HG02884 (cell line): ENCODE data around the gene RASAL2.

Experiments used
- ATAC-seq: cut with Tn5 transposase; IDR thresholded peaks from one replicate; pipeline ENCODE4 v1.9.1; 2021; ENCODE audit warnings: mild to moderate bottlenecking, moderate library complexity; ENCODE audit not compliant: unreplicated experiment

The RASAL2 gene

DNA sequence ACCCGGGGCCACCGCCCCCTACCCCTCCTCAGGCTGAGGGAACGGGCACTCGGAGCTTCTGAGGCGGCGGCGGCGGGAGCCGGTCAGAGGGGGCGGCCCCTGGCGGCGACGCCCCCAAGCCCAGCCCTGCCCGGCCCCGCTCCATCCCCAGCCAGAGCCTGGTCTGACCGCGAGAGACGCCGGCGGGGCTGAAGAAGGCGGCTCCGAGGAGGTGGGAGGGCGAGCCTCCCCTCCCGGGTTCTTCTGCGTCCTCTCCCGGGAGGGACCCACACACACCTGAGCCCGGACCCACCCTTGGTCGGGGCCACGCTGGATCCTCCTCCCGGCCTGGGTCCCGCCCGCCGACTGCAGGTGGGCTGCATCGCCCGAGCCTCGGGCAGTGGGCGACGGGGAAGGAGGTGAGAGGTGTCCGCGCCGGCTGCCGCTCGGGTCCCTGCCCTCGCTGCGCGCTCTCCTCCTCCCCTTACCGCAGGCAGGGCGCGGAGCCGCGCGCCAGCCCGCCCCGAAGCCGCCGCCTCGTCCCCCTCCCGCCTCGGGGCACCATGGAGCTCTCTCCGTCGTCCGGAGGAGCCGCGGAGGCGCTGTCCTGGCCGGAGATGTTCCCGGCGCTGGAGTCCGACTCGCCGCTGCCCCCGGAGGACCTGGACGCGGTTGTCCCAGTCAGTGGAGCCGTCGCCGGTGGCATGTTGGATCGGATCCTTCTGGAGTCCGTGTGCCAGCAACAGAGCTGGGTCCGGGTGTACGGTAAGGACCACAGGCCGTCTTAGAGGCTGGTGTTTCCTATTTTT lies at the start of gene RASAL2:
Gene RASAL2 (plus strand): TSS at position 154 of the 788 bp plus-strand sequence. CDS start 389 bp downstream, at position 543.
- ATAC-seq = peak; percentile 39

DNA sequence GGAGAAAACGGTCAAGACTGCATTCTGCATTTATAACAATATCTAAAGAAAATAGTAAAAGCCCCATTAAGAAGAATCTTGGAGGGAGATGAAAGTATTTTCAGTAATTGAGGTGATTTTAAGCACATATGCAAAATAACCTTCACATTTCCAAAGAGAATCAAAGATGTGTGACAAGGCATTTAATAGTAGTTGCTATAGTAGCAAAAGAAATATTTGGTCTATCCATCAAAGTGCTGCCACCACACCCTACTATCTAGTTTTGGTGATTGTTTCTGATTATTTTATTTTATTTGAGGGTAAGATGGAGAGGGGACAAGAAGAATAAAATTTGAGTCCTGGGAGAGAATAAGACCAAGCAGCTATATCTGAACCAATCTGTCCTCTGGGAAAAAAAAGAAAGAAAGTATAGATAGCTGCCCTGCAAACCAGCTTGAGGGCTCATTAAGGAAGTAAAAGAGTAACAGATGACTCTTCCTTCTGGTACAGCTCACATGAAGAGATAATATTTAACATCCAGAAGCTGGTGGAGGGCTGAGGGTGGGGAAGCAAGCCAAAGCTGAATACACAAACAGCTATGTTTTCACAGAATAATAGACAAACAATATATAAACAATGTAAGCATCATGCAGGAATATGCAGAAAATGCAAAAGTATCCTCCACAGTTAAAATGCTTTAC lies 47.2 kb upstream of the RASAL2 start:
- no peak for ATAC-seq

DNA sequence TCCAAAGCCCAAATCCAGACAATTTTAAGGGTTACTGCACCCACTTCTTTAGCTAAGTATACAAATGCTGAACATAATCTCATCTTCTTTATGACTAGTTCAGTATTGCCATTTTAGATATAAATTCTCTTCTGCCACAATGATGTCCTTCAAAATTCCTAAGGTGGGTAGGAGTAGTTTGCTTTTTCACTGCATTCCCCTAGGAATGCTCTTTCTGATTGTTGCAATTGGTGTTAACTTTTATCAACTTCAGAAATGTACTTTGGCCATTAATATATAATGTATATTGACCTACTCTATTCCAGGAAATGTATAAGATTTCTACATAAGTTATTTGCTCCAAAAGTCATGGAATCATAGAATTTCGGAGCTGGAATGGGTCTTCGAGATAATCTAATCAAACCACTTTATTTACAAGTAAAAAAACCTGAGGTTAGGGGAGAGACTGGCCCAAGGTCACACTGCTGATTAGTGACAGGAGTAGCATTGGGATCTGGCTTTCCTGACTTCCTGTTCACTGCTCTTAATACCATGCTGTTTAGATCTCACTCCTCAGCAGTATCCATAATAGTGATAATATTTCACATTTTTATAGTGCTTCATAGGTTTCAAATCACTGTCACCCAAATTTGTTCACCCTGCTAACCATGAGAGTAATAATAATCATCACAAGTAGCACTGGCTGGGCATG lies 46.4 kb upstream of the RASAL2 start:
- ATAC-seq = no peak

DNA sequence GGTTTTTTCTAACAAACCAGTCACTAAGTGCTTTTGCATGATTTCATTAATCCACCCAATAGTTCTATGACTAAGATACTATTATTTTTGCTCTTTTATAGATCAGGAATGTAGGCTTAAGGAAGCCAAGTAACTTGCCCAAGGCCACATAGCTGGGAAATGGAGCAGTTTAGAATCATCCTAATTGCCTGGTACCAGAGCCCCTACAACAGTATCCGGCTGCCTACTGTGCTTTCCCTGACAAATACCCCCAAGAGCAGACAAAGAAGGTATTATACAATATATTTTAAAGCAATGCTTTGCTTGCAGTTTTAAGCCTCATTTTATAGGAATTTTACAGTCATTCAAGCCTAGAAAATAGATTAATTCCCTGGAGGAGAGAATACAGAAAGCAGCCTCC lies 45.5 kb upstream of the RASAL2 start:
- no peak for ATAC-seq

DNA sequence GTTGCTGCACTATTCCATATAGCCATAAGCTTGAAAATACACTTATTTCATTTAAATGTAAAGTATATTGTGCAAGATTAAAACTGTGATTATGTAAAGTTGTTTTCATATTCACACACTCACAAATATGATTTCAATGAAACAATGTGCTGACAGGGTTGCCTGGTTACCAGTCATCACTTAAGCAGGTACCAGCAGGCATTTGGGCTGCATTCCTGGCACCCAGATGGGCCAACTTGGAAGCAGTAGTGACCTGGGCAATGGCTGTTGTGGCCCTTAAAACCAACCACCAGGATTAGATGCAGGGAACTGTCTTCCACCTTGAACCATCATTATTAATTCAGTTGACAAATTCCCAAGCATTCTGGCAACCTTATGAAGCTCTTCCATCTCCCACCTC lies 45.0 kb upstream of the RASAL2 start:
- no peak for ATAC-seq

DNA sequence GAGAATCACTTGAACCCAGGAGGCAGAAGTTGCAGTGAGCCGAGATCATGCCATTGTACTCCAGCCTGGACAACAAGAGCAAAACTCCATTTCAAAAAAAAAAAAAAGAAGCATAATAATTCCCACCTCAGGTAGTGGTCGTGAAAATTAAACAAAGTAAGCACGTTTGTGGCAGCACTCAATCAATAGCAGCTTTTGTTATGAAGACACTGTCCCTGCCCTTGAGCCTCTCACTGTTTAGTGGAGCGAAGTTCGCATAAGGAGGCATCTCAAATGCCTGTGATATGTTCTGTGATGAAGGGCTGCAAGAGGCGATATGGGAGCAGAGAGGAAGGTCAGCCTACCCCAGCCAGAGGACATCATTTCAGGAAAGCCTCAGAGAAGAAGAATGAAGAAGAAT lies 43.8 kb upstream of the RASAL2 start:
- ATAC-seq = no peak

DNA sequence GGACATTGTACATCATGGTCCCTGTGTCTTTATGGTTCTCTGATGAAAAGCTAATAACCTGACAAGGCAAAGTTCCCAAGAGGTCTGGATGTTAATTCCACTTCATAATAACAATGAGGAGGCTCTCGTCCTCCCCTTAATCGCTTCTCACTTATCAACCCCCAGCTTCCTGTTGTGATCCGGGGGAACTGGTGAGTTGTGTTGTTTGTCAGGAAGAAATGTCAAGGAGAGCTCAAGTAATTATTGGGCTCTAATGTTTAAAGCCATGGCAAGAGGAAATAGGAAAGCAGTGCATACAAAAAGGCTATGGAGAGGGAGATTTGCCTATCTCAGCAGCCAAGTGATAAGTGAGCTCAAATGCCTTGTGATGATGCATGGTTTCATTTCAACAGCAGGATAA lies 42.8 kb upstream of the RASAL2 start:
- ATAC-seq = no peak

DNA sequence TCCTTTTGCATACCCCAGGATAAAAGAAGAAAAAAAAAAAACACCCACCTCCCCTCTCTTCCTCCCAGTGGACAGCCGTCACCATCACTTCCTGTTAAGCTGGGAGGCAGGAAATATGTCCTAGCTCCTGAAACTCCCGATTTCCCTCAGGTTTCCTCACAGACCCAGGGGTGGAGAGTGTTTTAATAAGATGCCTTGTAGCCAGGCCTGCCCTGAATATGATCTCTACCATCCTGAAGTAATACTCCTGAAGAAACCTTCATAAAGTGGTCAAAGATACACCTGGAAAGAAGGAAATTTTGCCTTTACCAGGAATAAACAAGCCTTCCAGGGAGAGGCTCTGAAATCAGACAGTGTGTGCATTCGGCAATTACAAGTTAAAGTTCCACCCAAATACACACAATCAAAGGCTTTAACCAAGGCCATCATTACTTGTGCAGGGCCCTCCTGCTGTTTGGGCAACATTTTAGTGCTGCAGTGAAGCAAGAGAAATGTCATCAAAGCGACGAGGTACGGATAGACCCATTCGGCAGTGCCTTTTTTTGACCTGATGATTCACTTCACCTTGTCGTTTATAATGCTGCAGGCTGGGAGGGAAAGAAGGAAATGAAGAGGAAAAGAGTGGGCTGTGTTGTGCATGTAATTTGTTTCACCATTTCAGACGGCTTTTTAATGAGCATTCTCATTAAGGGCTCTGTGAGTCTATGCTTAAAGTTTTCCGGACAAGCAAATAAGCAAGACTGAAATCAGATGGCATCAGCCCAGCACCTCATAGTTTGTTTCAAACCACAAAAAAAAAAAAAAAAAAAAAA lies 41.0 kb upstream of the RASAL2 start:
- ATAC-seq = no peak

DNA sequence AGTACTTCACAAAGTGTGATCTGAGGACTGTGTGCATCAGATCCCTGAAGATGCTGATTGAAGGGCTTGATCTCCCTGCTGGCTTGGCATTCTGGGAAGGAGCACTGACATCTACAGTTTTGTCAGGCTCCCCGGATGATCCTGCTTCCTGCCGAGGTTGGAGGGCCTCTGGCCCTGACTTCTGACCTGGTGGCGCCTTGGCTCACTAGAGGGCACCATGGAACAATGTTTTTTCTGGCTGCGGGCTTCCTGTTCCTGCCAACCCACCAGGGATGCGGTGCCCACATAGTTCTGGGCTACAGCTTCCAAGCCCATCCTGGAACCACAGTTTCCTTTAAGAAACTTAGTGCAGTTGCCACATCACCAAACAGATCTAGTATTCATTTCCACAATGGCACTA lies 38.8 kb upstream of the RASAL2 start:
- no peak for ATAC-seq

DNA sequence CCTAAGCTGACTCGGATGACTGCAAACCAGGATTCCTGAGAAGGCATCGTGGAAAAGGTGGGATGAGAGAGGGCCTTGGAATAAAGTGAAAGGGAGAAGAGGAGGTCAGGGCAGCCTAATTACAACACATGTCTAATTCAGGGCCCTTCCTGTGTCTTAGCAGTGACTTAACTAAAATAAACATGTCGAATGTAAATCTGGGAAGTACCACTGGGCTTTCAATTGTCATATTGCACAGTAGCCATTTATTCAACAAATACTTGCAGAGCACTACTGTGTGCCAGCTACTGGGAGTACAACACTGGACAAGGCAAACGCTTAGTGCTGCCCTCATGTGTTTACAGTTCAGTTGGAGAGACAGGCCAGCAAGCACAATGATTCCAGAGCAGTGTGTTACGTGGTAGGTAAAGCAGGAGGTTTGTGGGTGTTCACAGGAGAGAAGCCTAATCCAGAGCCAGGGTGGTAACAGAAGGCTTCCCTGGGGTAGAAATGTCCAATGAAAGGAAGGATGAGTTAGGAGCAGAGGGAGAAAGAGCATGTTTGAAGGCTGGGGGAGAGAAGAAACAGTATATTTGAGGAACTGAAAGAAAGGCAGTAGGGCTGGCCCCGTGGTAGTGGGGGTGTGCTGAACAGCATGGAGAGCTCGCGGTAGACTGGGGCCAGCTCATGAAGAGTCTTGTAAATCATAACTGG lies 38.0 kb upstream of the RASAL2 start:
- peak; percentile 92 for ATAC-seq

DNA sequence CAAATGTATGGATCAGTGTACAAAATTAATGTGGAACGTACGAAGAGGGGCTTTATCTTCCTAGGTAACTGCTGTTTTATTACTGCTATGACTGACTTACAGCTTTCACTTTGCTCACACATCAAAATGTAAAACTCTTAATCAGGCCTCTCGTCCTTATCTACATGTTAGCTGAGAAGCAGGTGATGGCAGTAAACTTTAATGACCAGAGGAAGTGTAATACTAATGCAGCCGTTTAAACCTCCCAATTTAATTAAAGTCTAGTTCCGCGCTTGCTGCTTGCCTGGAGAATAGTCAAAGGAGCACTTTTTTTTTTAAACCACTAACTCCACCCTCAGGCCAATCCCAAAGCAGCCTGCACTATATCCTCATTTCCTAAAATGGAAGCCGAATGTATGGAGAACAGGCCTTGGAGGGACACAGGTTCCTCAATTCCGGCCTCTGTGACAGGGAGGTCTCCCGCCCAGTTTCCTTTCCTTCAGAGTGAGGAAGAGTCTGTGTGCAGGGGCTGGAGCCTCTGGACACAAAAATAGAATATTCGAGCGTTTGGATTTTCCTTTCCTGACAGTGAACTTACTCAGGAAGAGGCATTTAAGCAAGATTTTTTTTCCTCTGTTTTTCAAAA lies 36.7 kb upstream of the RASAL2 start:
- ATAC-seq = no peak

DNA sequence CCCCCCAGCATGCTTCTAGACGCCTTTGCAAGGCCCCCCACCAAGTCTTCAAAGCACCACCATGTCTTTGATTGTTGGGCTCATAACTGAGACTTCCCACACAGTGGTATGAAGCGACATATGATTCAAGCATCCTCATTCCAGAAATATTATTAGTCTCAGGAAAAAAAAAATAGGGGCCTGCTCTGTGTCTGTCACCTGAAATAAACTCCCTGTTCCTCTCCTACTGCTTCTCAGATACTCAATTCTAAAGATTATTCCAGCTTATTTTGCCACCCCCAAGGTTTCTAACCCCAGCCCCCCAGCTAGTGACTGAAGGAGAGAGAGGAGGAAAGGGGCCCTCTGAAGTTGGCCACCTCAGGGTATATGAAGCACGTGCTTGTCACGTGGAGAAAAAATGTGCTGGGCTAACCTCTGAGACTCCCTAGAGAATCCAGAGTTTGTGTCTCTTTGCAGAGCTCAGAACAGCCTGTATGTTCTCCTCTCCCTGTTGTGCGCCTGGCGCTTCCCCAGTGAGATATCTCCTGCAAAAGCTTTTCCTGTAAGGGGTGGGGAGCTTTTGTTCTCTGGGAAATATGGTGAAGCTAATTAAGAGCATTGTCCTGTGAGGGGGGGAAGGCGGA lies 35.9 kb upstream of the RASAL2 start:
- no peak for ATAC-seq

DNA sequence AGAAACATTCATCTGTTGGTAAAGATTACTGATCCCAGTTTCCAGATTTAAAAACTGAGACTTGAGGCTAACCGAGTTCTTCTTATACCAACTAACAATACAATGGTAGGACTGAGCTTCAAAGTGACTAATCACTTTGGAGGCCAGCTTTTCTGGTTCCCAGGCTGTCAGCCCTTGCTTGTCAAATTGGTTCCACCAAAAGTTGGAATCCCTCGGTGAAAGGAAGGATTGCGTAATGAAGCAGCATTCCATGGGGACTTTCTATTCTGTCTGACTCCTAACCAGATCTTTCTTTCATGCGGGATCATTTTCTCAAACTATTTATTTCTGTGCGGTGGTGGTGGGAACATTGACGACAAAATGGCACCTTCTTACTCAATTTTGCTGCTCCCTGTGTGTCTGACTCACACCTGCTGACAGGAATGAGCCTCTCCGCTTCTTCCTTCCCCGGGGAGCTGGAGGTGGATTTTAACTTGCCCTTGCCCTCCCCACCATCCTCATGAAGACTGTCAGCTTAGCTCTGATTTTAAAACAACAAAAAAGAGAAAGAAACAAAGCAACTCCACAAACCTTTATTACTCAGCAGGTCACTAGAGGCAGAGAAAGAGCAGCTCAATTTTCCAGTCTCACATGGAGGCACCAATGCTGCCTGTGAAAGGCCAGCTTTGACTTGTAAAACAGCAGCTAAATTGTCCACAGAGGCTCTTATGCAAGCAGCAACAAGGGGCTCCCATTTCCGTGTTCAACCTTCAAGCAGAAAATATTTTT lies 32.9 kb upstream of the RASAL2 start:
- ATAC-seq = no peak

DNA sequence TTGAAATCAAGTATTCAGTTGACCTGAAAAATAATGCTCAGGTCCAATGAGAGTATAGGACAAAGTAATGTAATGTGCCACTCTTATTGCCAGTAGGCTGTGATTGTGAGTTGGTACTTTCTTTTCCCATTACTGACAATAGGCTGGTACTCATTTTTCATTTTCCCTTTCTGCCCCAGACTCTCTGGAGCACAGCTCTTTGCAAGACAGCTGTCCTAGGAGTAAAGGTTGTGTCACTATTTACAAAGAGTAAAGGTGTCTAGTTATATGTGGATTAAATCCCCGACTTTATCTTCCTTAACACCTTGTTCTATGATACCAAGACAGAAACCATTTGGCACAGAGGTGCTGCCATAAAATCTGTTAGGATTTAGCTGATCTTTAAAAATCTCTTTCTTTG lies 32.3 kb upstream of the RASAL2 start:
- ATAC-seq = no peak

DNA sequence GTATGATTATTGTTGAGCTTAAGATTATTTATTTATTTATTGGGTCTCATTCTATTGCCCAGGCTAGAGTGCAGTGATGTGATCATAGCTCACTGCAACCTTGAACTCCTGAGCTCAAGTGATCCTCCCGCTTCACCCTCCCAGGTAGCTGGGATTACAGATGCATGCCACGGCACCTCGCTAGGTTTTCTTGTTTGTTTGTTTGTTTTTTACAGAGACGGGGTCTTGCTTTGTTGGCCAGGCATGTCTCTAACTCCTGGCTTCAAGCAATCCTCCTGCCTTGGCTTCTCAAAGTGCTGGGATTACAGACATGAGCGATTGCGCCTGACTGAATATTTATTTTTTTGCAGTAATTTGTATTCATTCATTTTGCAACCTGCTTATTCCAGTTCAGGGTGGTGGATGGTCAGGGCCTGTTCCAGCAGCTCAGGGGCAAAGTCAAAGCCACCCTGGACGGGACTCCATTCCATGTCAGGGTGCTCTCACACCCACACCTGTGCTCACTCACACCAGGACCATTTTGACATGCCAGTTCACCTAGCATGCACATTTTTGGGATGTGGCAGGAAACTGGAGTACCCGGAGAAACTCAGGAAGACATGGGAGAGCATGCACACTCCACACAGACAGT lies 29.6 kb upstream of the RASAL2 start:
- no peak for ATAC-seq

DNA sequence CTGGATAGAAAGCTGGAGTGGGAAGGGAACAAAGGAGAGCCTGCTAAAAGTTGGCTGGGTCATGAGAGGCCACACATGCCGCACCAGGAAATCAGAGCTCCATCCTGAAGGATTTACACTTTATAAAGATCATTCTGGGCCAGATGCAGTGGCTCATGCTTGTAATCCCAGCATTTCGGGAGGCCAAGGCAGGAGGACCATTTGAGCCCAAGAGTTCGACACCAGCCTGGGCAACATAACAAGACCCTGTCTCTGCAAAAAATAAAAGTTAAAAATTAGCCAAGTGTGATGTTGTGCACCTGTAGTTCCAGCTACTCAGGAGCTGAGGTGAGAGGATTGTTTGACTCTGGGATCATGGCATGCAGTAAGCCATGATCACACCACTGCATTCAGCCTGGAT lies 28.7 kb upstream of the RASAL2 start:
- ATAC-seq = no peak

DNA sequence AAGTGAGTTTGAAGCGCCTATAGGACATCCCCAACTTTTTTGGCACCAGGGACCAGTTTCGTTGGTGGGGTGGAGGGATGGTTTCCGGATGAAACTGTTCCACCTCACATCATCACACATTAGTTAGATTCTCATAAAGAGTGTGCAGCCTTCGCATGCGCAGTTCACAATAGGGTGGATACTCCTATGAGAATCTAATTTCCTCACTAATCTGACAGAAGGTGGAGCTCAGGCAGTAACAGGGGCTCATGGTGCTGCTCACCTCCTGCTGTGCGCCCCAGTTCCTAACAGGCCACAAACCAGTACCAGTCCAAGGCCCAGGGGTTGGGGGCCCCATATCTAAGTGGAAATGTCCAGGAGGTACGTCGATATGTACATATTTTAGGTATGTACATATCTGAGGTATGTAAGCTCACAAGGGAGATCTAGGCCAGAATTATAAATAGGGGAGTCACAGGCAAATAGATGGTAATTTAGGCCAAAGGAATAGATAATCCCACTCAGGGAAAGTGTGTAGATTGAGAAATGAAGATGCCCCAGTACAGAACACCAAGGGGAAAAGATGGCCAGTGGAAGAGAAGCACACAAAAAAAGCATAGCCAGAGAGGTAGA lies 27.5 kb upstream of the RASAL2 start:
- ATAC-seq = peak; percentile 13
